SH-SY5Y (cell line): ENCODE results near the gene ZSCAN30.

ENCODE experiments used
- GATA2 ChIP-seq: IDR thresholded peaks from 2 replicates; pipeline ENCODE4 v1.6.1; 2011; ENCODE audit warnings: mild to moderate bottlenecking, low read depth, low read length
- GATA3 ChIP-seq: IDR thresholded peaks from 2 replicates; pipeline ENCODE4 v1.6.1; 2011; ENCODE audit warnings: low read depth, mild to moderate bottlenecking, low read length, moderate library complexity

- TF ChIP-seq GATA2 (no peak), GATA3 (no peak)
These were observed 6.0 kb upstream of the ZSCAN30 start for GRCh38 chr18:35296060-35296459.
